Right lobe of liver (tissue), 6 donors: ENCODE results near the gene NMNAT2. TPM values are rescaled to one million over a fixed set of nuclear protein-coding genes. Genes with fewer than 3 reads are reported as not detected.

Experiments
- ATAC-seq, 4 donors: fragments of 200-7000 bp; cut with Tn5 transposase; one replicate each; pipeline ENCODE4 v1.9.1; 2020; ENCODE audit warnings: mild to moderate bottlenecking in 4 of 4, moderate library complexity in 4 of 4
- DNase-seq, 3 donors: peaks; one replicate each; pipeline ENCODE4 v3.0.0-alpha.2; 2020
- H3K27ac ChIP-seq, 3 donors: fragments of 200-600 bp; one replicate each; pipeline ENCODE4 v1.8.0; 2022
- H3K27me3 ChIP-seq, 2 donors: fragments of 200-600 bp; one replicate each; pipeline ENCODE4 v1.8.0; 2022
- H3K36me3 ChIP-seq, 4 donors: fragments of 200-600 bp; sonication (generic) in 1 of 4; one replicate each; pipeline versions ENCODE4 v1.5.1 to v1.8.0; 2017 to 2022; ENCODE audit warnings: control low read depth in 1 of 4
- H3K4me1 ChIP-seq, 4 donors: fragments of 200-600 bp; sonication (generic) in 1 of 4; one replicate each; pipeline versions ENCODE4 v1.5.1 to v1.8.0; 2017 to 2022; ENCODE audit warnings: control low read depth in 1 of 4
- H3K4me3 ChIP-seq, 3 donors: fragments of 200-600 bp; one replicate each; pipeline ENCODE4 v1.8.0; 2022
- H3K9me3 ChIP-seq, 4 donors: fragments of 200-600 bp; sonication (generic) in 1 of 4; one replicate each; pipeline versions ENCODE4 v1.5.1 to v1.8.0; 2017 to 2022; ENCODE audit warnings: control low read depth in 1 of 4
- CTCF ChIP-seq, 4 donors: fragments of 200-600 bp in 3 of 4; fragments of 450-650 bp in 1 of 4; IDR thresholded peaks; one replicate each; pipeline versions ENCODE4 v1.5.1 to v1.8.0; 2016 to 2022; ENCODE audit warnings: antibody characterized with exemption in 4 of 4, mild to moderate bottlenecking in 2 of 4
- POLR2A ChIP-seq: fragments of 450-650 bp; IDR thresholded peaks from one replicate; pipeline ENCODE4 v1.6.1; 2017; ENCODE audit warnings: antibody characterized with exemption, mild to moderate bottlenecking
- WGBS: methylation state at CpG from one replicate; pipeline ENCODE4 v1.1.6; 2018; ENCODE audit warnings: low coverage, low lambda C conversion rate; ENCODE audit not compliant: insufficient coverage; ENCODE audit errors: missing lambda C conversion rate; 5-methylcytosine and 5-hydroxymethylcytosine counted together
- intact Hi-C, 2 donors: fragments of 100-400 bp; cut with DNase I; formaldehyde crosslinking; loops; one replicate each; pipeline versions ENCODE4 v1.11.2 to v1.14.1; 2022
- total RNA-seq, 6 experiments: library from RNA; depleted of rRNA in 2 of 6; stranded (reverse); fragments of >200 nt in 2 of 6; fragmentation: NEBNext Ultra II Directional in 3 of 6; extraction: Animal tissue kit (Norgen Biotek cat#: 25700) in 3 of 6; gene quantifications; one replicate each; pipeline versions ENCODE4 v1.1.0 to v1.2.4, GENCODE V29; 2016 to 2023
- donor health status: DM: no; HTN: yes; CAD: no.
- donor health status: DM: no; HTN: no; CAD: no.
- donor health status: DM: no; HTN: no; CAD: no.
- donor health status: DM: no; HTN: yes; CAD: no.
- donor health status: DM: no; HTN: yes; CAD: no.

The NMNAT2 gene
- total RNA-seq, 6 experiments from 2014 or later = 0.06 to 0.07 (median 0.06) TPM; not detected in 3

DNA sequence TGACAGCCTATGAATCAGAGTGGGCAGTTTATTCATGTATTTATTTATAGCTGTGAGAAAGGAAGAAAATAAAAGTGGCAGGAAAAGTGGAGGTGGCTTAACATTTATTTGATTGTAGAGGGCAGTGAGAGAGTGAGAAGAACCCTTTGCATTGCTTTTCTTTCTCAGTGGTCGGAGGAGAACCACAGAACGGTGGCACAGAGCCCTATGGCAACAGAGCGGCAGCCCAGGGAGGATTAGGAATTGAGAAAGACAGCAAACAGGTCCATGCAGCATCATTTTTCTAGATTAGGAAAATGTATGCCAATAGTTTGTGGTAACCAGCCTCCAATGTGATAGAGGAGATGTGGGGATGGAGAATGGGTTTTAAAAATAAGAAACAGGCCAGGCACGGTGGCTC, 53.1 kb downstream of the NMNAT2 start:
- 72% methylated on average over 4 of the region's 4 CpGs for WGBS
- Histone ChIP-seq H3K4me1 (no peaks in the 10 kb centered on the region), H3K9me3 (no peaks in the 10 kb centered on the region), H3K36me3 (no peaks in the 10 kb centered on the region), H3K27me3 (no peaks in the 10 kb centered on the region), H3K4me3 (no peak overlapping the region), H3K27ac (no peak overlapping the region)
- intact Hi-C loops = no loop called here
- DNase-seq = no peak
- TF ChIP-seq POLR2A (no peak), CTCF (IDR thresholded peaks at IDR 0.05) (no peak)
- ATAC-seq = no peak

DNA sequence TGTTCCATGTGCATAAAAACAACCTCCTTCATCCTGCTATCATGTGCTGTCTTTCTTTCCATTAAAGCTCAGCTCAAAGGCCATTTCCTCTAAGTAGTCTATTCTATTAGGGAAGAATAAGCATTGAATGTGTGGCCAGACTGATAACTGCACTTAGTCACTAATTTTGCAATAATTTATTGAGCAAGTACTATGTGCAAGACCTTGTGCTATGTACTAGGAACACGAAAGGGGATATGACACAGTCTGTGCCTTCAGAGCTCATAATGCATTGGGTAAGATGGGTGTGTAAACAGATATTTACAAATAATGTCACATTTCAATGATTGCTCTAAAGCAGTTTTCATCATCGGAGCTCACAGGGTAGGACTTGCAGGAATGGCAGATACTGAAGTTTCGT, 54.2 kb downstream of the NMNAT2 start:
- Histone ChIP-seq H3K4me1 (no peaks in the 10 kb centered on the region), H3K27me3 (no peaks in the 10 kb centered on the region), H3K9me3 (no peaks in the 10 kb centered on the region), H3K27ac (no peak overlapping the region), H3K4me3 (no peak overlapping the region), H3K36me3 (no peaks in the 10 kb centered on the region)
- TF ChIP-seq CTCF (IDR thresholded peaks at IDR 0.05) (peak in 1 of 4 donors; percentile 6), POLR2A (no peak)
- DNase-seq (no peak), ATAC-seq (peak in 3 of 4 donors; percentile 11 to 56 (median 48))
- 63% methylated on average over 3 of the region's 3 CpGs for WGBS
- intact Hi-C loops = no loop called here

GRCh38 chr1:183361081-183361480, 57.1 kb downstream of the NMNAT2 start:
- no peak for ATAC-seq
- Histone ChIP-seq H3K9me3 (no peaks in the 10 kb centered on the region), H3K27ac (no peak overlapping the region), H3K27me3 (no peaks in the 10 kb centered on the region), H3K4me3 (no peak overlapping the region), H3K36me3 (no peaks in the 10 kb centered on the region), H3K4me1 (no peaks in the 10 kb centered on the region)
- TF ChIP-seq POLR2A = no peak
- no peak for TF ChIP-seq CTCF (IDR thresholded peaks at IDR 0.05)
- DNase-seq = no peak
- intact Hi-C loops = no loop called here
- WGBS = 56% methylated on average over 4 of the region's 4 CpGs

DNA sequence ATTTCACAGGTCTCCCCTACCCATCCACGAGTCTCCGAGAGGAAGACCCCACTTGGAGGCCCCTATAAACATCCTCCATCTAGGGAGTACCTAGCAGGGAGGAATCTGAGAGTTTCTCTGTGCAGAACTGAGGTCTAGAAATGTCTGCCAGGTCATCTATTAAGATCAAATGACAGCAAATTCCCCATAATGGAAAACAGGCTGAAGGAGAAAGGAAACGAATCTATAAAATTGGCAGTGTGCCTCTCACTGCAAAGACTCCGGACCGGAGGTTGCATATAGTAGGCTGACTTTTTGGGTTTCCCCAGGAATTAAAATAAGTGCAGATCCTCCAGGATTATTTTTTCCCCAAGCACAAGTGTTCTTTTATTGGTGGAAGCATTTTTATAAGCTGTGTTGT, 57.7 kb downstream of the NMNAT2 start:
- H3K27me3 ChIP-seq = no peaks in the 10 kb centered on the region
- 47% methylated on average over 4 of the region's 5 CpGs for WGBS
- ATAC-seq = no peak
- DNase-seq = no peak
- H3K9me3 ChIP-seq = no peaks in the 10 kb centered on the region
- TF ChIP-seq CTCF (IDR thresholded peaks at IDR 0.05) (no peak), POLR2A (no peak)
- H3K4me1 ChIP-seq = no peaks in the 10 kb centered on the region
- no peaks in the 10 kb centered on the region for H3K36me3 ChIP-seq
- H3K27ac ChIP-seq = no peak overlapping the region
- no peak overlapping the region for H3K4me3 ChIP-seq
- intact Hi-C loops = no loop called here
